Natural killer cell (primary cell): ENCODE data around the gene CNTFR. TPM values are rescaled to one million over a fixed set of nuclear protein-coding genes. Genes with fewer than 3 reads are reported as not detected.

Experiments used
- ATAC-seq, 3 donors: fragments of 150-1000 bp in 2 of 3; fragments of 200-7000 bp in 1 of 3; cut with Tn5 transposase; 1 replicate in 1 of 3; 2 replicates in 2 of 3; pipeline ENCODE4 v1.10.0; 2021; ENCODE audit warnings: mild to moderate bottlenecking in 2 of 3, moderate library complexity in 2 of 3
- DNase-seq, 2 donors: peaks; one replicate each; pipeline versions ENCODE4 v3.0.0 to v3.0.0-alpha.2; 2013 to 2021; ENCODE audit warnings: mixed read lengths in 1 of 2
- H3K27ac ChIP-seq: one replicate; pipeline ENCODE4 v1.5.1; 2013; ENCODE audit warnings: mild to moderate bottlenecking, low read length
- H3K27me3 ChIP-seq: one replicate; pipeline ENCODE4 v1.6.1; 2013; ENCODE audit warnings: low read length; ENCODE audit not compliant: control insufficient read depth, insufficient read depth
- H3K36me3 ChIP-seq: one replicate; pipeline ENCODE4 v1.6.1; 2013; ENCODE audit warnings: low read length; ENCODE audit not compliant: control insufficient read depth, insufficient read depth
- H3K4me1 ChIP-seq: one replicate; pipeline ENCODE4 v1.6.1; 2013; ENCODE audit warnings: low read length; ENCODE audit not compliant: control insufficient read depth, insufficient read depth
- H3K4me3 ChIP-seq: one replicate; pipeline ENCODE4 v1.5.1; 2013; ENCODE audit warnings: low read length
- H3K9me3 ChIP-seq: one replicate; pipeline ENCODE4 v1.6.1; 2013; ENCODE audit warnings: low read length; ENCODE audit not compliant: control insufficient read depth, insufficient read depth
- H3K27ac Mint-ChIP-seq, 2 donors: one replicate each; pipeline ENCODE4 v1.8.0; 2022; ENCODE audit warnings: mild to moderate bottlenecking in 2 of 2, mixed read lengths in 2 of 2, moderate library complexity in 1 of 2
- H3K27me3 Mint-ChIP-seq, 2 donors: one replicate each; pipeline ENCODE4 v1.8.0; 2022; ENCODE audit warnings: low read depth in 2 of 2, mixed read lengths in 2 of 2
- H3K36me3 Mint-ChIP-seq: one replicate; pipeline ENCODE4 v1.8.0; 2022; ENCODE audit warnings: mixed read lengths
- H3K4me1 Mint-ChIP-seq, 2 donors: one replicate each; pipeline ENCODE4 v1.8.0; 2022; ENCODE audit warnings: mixed read lengths in 2 of 2
- H3K4me3 Mint-ChIP-seq: one replicate; pipeline ENCODE4 v1.8.0; 2022; ENCODE audit warnings: mild to moderate bottlenecking, moderate library complexity, mixed read lengths
- H3K9me3 Mint-ChIP-seq, 2 donors: one replicate each; pipeline ENCODE4 v1.8.0; 2022; ENCODE audit warnings: mixed read lengths in 2 of 2
- WGBS: methylation state at CpG from one replicate; pipeline ENCODE4 v1.1.7; 2013; ENCODE audit warnings: missing lambda C conversion rate; ENCODE audit not compliant: insufficient coverage; 5-methylcytosine and 5-hydroxymethylcytosine counted together
- intact Hi-C: fragments of 100-400 bp; cut with micrococcal nuclease; formaldehyde crosslinking; loops from one replicate; pipeline ENCODE4 v1.14.2; 2022
- total RNA-seq, 4 donors: library from RNA; stranded (reverse); fragments of 120-200 nt in 1 of 4; gene quantifications; one replicate each; pipeline versions ENCODE4 v1.2.3 to v1.2.4, GENCODE V29; 2013 to 2022
- TF ChIP-seq, protein P1 (sequence below): fragments of 200-600 bp; IDR thresholded peaks from one replicate; pipeline ENCODE4 v1.8.0; 2022; ENCODE audit warnings: antibody characterized with exemption

Gene CNTFR
- total RNA-seq, 3 donors from 2014 or later (not counting 1 experiment from before 2014, with no cell fraction given) = not detected

DNA sequence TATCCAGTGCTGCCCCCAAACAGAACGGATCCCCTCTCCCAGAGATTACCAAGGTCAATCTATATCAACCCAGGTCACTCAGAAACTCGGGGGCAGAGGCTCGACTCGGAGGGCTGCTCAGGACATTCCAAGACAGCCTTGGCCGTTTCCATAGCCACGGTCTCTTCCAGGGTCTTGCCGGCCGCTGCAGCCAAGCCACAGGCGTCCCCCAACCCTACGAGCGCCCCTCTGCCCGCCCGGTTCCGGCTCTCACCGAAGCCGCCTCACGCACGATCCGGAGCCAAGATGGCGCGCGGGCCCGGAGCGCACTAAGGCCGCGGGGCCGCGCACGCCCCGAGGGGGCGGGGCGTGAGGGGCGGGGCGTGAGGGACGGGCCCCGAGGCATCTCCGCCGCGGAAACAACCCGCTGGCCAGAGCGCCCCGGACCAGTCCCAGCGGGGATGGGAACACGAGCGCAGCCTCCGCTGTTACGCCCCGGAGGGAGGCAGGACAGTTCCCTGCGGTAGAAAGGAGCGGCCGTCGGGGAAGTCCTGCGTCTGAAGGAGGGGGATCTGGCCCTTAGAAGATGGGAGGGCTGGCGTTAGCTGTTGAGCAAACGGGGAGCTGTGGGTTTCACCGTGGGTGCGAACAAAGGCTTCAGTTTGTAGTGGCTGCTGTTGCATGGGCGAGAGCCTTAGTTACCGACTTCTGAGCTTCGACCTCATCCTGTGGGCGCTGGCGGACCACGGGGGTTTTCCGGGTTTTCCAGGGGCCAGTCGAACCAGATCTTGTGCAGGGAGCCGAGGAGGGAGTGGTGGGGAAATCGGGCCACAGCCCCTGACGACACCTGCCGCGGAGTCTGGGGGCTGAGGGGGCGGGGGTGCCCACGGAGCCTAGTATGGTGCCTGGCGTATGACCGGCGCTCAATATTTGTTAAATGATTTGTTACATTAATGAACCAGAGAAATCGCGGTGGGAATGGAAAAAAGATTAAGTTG lies 22.6 kb upstream of the CNTFR start, which contains the start of gene RPP25L:
RPP25L (minus strand) TSS at position 287 of the 977 bp plus-strand sequence. CDS start 801 bp downstream, outside the sequence.
- Histone ChIP-seq H3K36me3 (peaks cover 17% of the 10 kb centered on the region), H3K4me1 (peaks cover 24% of the 10 kb centered on the region), H3K27ac (peak within 1 kb of the TSS; percentile 96), H3K9me3 (no peaks in the 10 kb centered on the region), H3K4me3 (peak within 1 kb of the TSS; percentile 72), H3K27me3 (no peaks in the 10 kb centered on the region)
- intact Hi-C loops = loop anchor here (1.0 to 5.0 kb wide), 3 partner anchors 8 to 153 kb away; partner anchors contain the start of genes DCTN3, DNAI1, FAM219A and GALT
- ATAC-seq (peak; percentile 85 to 97 (median 89)), DNase-seq (peak; percentile 91 to 93)
- H3K4me3 Mint-ChIP-seq = peak within 1 kb of the TSS; percentile 92
- WGBS = under 1% methylated on average over 77 of the region's 77 CpGs
- peaks cover 7% of the 10 kb centered on the region for H3K36me3 Mint-ChIP-seq
- TF ChIP-seq, protein P1, sequence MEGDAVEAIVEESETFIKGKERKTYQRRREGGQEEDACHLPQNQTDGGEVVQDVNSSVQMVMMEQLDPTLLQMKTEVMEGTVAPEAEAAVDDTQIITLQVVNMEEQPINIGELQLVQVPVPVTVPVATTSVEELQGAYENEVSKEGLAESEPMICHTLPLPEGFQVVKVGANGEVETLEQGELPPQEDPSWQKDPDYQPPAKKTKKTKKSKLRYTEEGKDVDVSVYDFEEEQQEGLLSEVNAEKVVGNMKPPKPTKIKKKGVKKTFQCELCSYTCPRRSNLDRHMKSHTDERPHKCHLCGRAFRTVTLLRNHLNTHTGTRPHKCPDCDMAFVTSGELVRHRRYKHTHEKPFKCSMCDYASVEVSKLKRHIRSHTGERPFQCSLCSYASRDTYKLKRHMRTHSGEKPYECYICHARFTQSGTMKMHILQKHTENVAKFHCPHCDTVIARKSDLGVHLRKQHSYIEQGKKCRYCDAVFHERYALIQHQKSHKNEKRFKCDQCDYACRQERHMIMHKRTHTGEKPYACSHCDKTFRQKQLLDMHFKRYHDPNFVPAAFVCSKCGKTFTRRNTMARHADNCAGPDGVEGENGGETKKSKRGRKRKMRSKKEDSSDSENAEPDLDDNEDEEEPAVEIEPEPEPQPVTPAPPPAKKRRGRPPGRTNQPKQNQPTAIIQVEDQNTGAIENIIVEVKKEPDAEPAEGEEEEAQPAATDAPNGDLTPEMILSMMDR = no peak
- no peaks in the 10 kb centered on the region for H3K27me3 Mint-ChIP-seq
- H3K9me3 Mint-ChIP-seq = no peaks in the 10 kb centered on the region
- peaks cover 29 to 36% of the 10 kb centered on the region in 2 donors for H3K4me1 Mint-ChIP-seq
- peak within 1 kb of the TSS; percentile 92 to 96 for H3K27ac Mint-ChIP-seq

DNA sequence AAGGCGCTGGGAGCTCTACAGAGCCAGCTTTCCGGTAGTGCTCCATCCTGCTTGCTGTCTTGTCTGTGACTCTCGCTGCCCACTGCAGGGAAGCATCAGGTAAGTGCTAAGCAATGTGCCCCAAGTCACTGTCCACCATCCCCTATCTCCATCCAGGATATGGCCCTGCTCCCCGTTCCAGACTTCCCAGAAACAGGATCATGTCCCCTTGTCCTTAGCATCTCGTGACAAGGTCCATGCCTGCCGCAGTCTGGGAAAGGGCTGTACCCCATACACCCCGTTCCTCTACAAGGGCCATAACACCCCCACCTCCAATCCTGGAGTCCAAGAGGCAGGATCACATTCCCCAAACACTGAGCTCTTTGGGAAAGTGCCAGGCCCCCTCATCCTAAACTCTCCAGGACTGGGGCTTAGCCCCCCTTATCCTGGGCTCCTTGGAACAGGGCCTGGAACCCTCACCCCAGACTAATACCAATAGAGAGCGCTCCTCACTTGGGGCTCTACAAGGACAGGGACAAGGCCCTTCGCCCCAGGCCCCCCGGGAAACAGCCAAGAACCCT lies 21.8 kb upstream of the CNTFR start:
- H3K36me3 Mint-ChIP-seq = peaks cover 5% of the 10 kb centered on the region
- peak overlapping the region; percentile 92 for H3K4me3 Mint-ChIP-seq
- H3K27me3 Mint-ChIP-seq = no peaks in the 10 kb centered on the region
- no peaks in the 10 kb centered on the region for H3K9me3 Mint-ChIP-seq
- Histone ChIP-seq H3K4me3 (peak overlapping the region; percentile 72), H3K4me1 (peaks cover 24% of the 10 kb centered on the region), H3K36me3 (peaks cover 9% of the 10 kb centered on the region), H3K27me3 (no peaks in the 10 kb centered on the region), H3K27ac (peak overlapping the region; percentile 96), H3K9me3 (no peaks in the 10 kb centered on the region)
- ATAC-seq = no peak
- intact Hi-C loops = loop anchor here (5.0 kb wide), 1 partner anchor 36 kb away; the partner anchor contains the start of gene GALT
- peaks cover 29 to 36% of the 10 kb centered on the region in 2 donors for H3K4me1 Mint-ChIP-seq
- TF ChIP-seq, protein P1 = no peak
- DNase-seq = peak in 1 of 2 donors; percentile 35
- 71% methylated on average over 10 of the region's 10 CpGs for WGBS
- peak overlapping the region; percentile 92 to 96 for H3K27ac Mint-ChIP-seq

- H3K9me3 ChIP-seq = no peaks in the 10 kb centered on the region
- H3K36me3 ChIP-seq = peaks cover 7% of the 10 kb centered on the region
- Mint-ChIP-seq H3K4me1 (peaks cover 29 to 36% of the 10 kb centered on the region in 2 donors), H3K9me3 (no peaks in the 10 kb centered on the region), H3K36me3 (no peaks in the 10 kb centered on the region), H3K27me3 (no peaks in the 10 kb centered on the region), H3K4me3 (peak overlapping the region; percentile 41), H3K27ac (peak overlapping the region; percentile 92 to 96)
- H3K27me3 ChIP-seq = no peaks in the 10 kb centered on the region
- DNase-seq (no peak), ATAC-seq (no peak)
- intact Hi-C loops = loop anchor here (5.0 kb wide), 1 partner anchor 37 kb away; the partner anchor contains the start of gene GALT
- TF ChIP-seq, protein P1 = no peak
- no peak overlapping the region for H3K27ac ChIP-seq
- peaks cover 24% of the 10 kb centered on the region for H3K4me1 ChIP-seq
- 98% methylated on average over 20 of the region's 20 CpGs for WGBS
- no peak overlapping the region for H3K4me3 ChIP-seq
Measured at GRCh38 chr9:34610434-34611206, 21.1 kb upstream of the CNTFR start.
